ENCODE data around the gene MPC2.
"Not testable (repeated sequence)": the region's sequence is repeated elsewhere in the genome, so short reads cannot be mapped to it uniquely, and the experiment has no call there.

The MPC2 gene

GRCh38 chr1:167904652-167905130 lies 32.2 kb downstream of the MPC2 start:
- DNase-seq: peak; percentile 20

GRCh38 chr1:167900907-167901306 lies 36.0 kb downstream of the MPC2 start:
- DNase-seq: no peak

- no peak for DNase-seq
Observed at GRCh38 chr1:167899253-167899681, 37.6 kb downstream of the MPC2 start.

DNA sequence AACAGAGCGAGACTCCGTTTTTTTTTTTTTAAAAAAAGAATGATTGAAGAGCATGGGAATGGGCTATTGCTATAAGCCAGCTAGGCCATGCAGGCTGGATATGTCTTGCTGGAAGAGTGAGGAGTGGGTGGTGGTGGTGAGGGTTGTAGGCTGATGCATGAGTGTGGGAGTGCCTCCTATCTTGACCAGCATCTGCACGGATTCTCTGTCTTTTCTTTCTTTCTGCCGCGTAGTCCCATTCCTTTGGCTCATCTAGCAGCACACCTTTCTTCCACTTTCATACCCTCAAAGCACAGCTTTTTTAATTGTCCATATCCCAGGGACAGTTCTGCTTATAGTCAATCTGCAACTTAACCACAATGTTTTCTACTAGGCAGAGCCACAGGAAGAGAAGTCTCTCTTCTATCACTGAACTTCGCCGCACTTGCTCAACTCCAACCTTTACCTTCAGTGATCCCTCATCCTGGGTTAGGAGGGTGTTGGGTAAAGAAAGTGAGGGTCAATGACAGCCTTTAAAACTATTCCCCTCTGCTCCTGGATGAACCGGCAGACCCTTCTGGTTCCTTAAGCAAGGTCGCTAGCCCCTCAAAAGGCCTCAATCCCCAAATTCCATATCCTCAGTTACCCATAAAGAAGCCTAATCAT lies 38.2 kb downstream of the MPC2 start:
- no peak for DNase-seq

DNA sequence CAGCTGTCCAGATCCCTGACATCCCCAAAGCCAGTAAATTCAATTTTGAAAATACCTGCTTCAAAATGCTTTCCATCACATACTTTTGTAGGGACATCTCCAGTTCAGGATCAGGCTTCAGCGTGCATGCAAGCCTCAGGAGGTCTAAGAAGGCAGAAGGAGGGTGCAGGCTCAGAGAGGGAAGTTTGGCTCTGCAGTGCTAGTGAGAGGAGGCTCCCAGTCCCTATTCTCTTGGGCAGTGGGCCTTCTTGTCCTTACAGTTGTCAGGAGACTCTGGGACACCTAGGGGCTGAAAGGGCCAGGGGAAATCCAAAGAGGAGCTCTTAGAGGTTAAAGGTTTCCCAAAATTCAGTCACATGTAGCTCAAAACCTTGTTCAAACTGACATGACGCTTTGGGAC lies 43.1 kb downstream of the MPC2 start:
- no peak for DNase-seq

DNA sequence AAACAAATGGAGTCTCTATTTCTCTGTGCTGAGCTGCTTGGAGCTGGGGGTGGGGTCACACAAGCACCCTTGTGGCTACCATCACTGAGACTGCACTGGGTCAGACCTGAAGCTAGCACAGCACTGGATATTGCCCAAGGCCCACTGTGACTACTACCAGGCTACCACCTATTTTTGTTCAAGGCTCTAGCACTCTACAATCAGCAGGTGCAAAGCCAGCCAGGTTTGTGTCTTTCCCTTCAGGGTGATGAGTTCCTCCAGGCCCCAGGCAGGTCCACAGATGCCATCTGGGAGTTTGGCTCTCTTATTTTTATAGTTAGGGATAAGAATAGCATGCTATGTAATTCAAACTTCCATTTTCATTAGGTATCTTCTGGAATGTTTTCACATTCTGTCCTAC lies 46.5 kb downstream of the MPC2 start:
- no peak for DNase-seq

GRCh38 chr1:167887187-167887586 lies 49.7 kb downstream of the MPC2 start:
- DNase-seq: not testable (repeated sequence)

DNA sequence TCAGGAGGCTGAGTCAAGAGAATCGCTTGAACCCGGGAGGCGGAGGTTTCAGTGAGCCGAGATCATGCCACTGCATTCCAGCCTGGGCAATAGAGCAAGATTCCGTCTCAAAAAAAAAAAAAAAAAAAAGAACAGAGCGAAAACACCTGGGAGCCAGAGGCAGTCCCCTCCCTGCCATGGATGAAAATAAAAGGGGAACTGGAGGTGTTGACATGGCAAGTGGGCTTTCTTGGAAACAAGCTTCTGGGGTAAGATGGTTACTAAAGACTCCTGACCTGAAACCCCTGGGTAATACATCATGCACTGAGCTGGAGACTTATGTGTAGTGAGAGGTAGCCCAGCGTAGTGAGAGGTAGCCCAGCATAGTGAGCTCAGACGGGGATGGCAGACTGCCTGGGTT lies 54.5 kb downstream of the MPC2 start:
- DNase-seq: no peak

GRCh38 chr1:167881786-167882185 lies 55.1 kb downstream of the MPC2 start:
- no peak for DNase-seq

- no peak for DNase-seq
Observed at GRCh38 chr1:167881069-167881468, 55.8 kb downstream of the MPC2 start.

- DNase-seq: no peak
Observed at GRCh38 chr1:167880580-167881021, 56.3 kb downstream of the MPC2 start.

DNA sequence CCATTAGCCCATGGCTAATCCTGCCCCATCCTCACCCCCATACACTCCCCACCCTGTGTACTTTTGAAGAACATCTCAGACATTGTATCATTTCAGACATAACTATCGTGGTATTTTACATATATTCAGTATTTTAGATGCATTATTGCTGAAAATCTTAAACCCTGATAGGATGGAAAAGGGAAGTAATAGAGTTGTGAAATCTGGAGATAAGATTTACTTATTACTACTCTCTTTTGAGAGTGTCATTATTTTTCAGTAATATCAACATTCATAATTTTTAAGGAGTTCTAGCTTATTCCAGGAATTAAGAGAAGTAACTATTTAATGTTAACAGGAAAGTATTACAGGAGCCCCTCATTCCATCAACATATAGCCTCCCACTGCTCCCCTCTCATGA lies 57.4 kb downstream of the MPC2 start:
- no peak for DNase-seq

- no peak for DNase-seq
Observed at GRCh38 chr1:167878372-167879160, 58.3 kb downstream of the MPC2 start.

DNA sequence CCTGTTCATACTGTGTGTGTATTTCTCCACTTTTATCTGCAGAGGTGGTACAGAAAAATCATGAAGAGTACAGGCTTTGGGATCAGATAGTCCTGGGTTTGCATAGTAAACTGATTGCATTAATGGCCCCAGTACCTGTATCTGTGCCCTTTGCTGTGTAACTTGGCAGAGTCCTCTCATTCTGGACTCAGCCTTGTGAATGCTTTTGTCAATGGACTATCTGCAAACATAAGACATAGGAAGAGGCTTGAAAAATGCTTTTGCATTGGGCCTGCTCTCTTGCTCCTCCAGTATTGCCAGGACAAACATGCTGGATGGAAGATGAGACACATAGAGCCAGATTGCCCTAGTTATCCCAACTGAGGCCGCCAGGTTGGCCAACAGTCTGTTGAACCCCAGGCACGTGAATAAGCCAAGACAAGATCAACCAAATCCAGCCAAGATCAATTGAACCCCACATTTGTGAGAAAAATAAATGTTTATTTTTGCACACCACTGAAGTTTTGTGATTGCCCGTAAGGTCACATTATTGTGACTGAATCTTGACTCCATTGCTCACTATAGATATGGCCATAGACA lies 60.2 kb downstream of the MPC2 start:
- no peak for DNase-seq

DNA sequence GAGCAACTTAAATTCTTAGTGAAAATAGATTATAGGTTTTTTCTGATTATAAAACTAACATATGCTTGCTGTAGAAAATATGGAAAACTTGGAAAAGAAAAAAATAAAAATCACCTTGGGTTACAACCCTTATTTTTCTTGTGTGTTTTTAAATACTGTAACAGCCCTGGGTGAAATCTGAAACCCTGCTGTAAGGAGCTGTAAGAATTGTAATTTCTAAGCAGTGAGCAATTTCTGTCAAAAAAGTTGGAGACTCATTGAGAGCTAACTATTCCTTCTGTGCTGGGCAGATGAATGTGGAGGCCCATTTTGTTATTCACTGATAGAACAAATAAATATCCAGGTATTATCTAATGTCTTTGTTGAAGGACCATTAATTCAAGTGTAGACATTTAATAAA lies 65.5 kb downstream of the MPC2 start:
- no peak for DNase-seq

GRCh38 chr1:167869157-167870001 lies 67.5 kb downstream of the MPC2 start:
- not testable (repeated sequence) for DNase-seq

GRCh38 chr1:167866739-167867414 lies 70.0 kb downstream of the MPC2 start:
- not testable (repeated sequence) for DNase-seq

All from DMS79 (cell line).